HG03175 (cell line): Measurements from ENCODE around the gene USP10.
A peak's percentile ranks its signal among the peaks of the same experiment; 100 is the strongest.

Experiments used
- ATAC-seq: cut with Tn5 transposase; IDR thresholded peaks from one replicate; pipeline ENCODE4 v1.9.1; 2021; ENCODE audit warnings: mild to moderate bottlenecking, moderate library complexity; ENCODE audit not compliant: unreplicated experiment

USP10 gene

DNA sequence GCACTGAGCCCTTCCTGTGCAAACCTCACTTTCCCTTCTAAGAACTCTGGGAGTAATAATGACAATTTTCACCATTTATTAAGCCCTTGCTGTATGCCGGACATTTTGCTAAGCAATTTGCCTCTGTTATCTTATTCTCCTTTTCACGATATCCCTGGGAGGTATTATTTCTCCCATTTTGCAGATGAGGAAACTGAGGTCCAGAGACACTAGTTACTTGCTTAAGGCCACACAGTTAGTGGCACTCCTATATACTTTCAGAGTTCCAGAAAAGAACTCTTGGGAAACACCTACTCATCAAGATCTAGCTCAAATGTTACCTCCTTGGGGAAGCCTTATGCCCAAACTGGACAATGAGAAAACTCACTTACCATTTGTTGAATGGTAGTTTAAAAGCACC, 4.8 kb upstream of the USP10 start:
- ATAC-seq, result no peak

DNA sequence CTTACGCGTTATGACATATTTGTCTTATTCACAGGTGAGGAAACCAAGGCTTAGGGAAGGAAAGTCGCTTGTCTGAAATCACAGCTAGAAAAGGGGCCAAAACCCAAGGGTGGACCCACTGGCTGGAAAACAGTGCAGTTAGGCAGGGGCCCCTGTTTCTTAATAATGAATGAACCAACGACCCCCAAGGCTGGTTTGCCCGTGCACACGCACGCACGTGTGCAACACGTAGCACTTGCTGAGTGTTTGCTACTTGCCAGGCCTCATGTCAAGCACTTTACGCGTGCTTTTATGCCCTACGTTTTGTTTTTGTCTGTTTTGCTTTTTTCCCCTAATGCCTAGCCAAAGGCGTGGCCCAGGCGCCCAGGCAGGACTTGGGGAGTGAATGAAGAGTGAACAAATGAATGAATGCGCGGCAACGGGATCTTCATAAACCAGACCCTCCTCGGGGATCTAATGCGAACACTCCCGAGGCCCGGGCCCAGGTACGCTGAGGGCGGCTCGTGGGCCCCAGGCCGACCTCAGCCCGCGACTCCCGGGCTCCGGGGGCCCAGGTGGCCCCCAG, 571 bp upstream of the USP10 start:
- no peak for ATAC-seq

DNA sequence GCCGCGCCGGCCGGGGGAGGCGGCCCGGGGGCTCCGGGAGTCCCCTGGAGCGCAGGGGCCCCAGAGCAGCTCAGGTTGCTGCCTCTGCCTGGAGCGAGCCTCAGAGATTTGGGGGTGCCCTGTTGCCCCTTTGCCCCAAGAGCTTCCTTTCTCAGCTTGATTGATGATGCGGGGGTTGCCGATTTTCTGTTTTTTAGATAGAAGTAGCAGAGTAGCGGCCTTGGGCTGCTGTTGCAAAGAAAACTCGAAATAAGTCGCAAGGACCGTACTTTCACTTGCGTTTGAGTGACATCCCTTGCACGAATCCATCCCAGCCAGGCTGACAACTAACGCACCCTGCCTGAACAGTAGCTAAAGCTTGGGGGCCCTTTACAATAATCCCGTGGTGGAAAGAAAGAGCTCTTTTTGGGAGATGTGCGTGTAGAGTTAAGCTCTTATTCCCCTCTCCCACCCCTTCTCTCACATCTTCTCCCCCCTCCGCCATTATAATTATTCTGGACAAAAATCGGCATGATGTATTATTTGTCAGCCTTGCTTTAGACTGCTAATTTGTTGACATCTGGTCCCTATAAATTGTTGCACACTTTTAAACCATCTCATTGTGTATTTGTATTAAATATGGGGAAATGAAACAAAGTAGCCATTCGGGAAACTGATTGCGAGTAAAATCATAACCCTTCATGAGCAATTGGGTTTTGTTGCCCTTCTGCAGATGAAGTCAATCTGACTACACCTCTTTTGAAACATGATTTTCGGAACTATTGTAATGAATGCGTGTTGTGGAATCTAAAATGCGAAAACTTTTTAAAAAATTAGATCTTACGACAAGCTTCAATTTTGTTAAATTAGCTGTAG, 873 bp downstream of the USP10 start:
- peak; percentile 44 for ATAC-seq

DNA sequence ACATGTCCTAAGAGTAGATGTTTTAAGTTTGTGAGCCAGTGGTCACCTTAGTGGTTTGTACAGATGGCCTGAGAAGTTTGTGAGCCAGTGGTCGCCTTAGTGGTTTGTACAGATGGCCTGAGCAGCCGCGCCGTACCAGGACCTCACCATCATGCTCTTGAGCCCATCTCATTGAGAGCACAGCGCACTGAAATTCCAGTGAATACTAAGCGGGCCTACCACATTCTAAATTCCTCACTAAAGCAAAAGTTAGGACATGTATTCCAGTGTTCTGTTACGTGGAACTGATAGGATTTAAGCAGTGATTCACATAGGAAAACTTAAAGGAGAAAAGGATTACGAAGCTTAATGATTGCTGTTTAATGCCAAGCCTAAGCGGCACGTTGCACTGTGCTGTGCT, 3.9 kb downstream of the USP10 start:
- ATAC-seq, result no peak

DNA sequence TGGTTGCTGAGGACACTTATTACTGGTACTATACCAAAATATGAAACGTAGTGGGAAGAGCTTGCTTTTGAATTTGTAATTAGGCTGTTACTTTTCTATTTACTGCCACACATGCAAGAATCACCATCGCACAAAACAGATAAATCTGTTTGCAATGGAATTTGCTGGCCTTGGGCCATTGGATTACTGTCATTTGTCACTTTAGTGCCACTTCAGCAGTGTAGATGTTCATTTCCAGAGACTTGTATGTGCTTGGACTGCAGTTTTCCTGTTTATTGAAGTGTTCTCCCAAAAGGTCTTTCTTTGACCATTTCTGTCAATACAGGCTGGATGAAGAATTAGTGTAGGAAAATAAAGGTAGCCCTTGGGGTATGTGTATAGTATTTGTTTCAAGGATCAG, 4.5 kb downstream of the USP10 start:
- ATAC-seq, result no peak

DNA sequence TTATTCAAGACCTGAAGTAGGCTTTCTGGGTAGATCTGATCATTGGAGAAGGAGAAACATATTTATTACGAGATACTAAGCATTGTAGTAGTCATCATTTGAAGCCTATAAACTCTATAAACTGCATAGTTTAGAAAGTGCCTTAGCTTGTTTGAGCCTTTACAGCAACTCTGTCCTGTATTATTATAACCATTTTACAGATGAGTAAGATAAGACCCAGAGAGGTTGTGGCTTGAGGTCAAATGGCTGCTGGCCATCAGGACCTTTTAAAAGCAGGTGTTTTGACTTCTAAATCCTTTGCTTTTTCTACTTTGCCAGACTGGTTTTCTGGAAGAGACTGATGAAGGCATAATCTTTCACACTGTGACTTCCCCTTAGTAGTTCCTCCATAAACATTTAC, 7.1 kb downstream of the USP10 start:
- ATAC-seq, result no peak

DNA sequence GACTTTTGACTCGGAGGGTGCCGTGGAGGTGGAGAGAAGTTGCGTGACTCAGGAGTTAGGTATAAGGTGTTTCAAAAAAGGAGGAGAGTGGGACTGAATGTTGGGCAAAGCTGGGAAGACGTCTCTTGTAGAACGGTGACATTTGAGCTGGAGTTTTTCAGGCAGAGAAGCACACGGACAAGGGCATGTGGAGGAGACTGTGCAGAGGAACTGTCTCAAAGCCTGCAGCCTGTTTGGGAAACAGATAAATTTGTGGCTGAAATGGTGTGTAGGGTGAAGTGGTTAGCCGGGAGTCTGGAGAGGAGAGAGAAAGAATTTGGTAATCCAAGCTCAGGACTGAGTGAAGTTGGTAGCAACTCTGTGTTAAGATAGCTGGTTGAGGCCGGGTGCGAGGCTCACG, 9.8 kb downstream of the USP10 start:
- ATAC-seq, result no peak

DNA sequence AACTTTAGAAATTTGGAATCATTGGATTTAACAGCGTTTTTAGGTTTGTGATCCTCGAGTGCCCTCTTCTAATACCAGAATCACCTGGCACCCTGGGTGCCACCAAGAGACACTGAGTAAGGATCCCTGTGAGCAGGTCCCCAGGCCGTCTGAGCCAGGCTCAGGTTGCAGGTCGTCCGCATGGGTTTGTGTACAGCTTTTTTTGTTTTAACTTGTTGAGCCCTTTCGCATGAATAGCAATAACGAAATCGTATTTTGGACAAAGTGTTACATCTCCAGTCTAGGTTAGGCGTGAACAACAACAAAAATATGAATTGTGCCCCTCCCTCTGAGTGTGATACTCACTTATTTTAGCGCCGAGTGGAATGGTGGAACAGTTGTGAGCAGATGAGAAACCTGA, 10.9 kb downstream of the USP10 start:
- no peak for ATAC-seq

- ATAC-seq, result no peak
Observed at GRCh38 chr16:84712138-84712671, 12.4 kb downstream of the USP10 start.

- ATAC-seq, result no peak
Observed at GRCh38 chr16:84712801-84713775, 13.3 kb downstream of the USP10 start.

DNA sequence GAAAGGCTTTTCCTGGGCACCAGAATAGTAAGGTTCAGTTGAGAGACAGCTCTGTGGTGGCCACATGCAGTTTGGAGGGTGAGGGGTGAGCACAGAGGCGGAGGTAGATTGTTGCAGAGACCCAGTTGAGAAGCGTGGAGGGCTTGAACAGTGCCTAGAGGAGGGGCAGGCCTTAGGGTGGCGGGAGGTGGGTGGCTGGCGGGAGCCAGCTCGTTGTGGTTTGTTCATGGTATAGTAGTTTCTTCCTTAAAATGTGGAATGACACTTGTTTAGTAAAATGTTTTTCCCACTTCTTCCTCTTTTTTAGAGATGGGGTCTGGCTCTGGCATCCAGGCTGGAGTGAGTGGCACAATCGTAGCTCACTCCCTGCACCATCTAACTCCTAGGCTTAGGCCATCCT, 14.2 kb downstream of the USP10 start:
- ATAC-seq, result no peak

GRCh38 chr16:84715424-84715823, 15.6 kb downstream of the USP10 start:
- no peak for ATAC-seq

- no peak for ATAC-seq
Observed at GRCh38 chr16:84715854-84716253, 16.1 kb downstream of the USP10 start.

DNA sequence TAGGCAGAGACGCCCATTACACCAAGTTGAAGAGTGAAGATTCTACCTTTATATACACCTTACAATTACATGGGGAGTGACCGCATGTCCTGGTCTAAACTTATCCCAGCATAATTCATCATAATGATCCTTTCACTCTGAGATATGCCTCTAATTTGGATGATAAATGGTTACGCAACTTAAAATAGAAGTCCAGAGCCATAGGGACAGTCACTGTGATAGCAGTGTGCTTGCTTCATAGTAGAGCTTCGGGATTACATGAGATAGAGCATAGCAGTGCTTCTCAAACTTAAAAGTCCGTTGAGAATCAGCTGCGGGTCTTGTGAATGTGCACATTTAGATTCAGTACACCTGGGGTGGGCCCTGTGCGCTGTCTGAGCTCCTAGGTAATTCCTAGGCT, 16.9 kb downstream of the USP10 start:
- no peak for ATAC-seq

GRCh38 chr16:84717484-84717883, 17.7 kb downstream of the USP10 start:
- no peak for ATAC-seq

- ATAC-seq, result no peak
Observed at GRCh38 chr16:84720177-84720579, 20.4 kb downstream of the USP10 start.

GRCh38 chr16:84722068-84722467, 22.3 kb downstream of the USP10 start:
- ATAC-seq, result no peak

DNA sequence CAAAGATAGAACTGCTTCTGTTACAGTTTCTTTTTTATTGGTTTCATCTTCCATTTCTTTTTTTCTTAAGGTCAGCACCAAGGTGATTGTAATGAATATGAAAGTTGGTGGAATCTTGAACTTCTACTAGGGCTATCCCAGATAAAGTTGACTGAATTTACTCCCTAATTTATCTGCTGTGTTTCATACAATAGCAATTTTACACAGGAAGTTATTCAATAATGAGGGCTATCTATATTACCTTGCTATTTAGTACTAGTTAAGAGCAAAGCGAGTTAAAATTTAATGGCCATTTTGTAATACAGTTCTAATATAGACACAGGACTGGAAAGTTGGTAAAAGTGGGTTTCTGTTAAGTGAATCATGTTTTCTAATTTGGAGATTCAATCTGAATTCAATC, 24.1 kb downstream of the USP10 start:
- no peak for ATAC-seq

- ATAC-seq, result no peak
Observed at GRCh38 chr16:84724606-84725309, 25.0 kb downstream of the USP10 start.

DNA sequence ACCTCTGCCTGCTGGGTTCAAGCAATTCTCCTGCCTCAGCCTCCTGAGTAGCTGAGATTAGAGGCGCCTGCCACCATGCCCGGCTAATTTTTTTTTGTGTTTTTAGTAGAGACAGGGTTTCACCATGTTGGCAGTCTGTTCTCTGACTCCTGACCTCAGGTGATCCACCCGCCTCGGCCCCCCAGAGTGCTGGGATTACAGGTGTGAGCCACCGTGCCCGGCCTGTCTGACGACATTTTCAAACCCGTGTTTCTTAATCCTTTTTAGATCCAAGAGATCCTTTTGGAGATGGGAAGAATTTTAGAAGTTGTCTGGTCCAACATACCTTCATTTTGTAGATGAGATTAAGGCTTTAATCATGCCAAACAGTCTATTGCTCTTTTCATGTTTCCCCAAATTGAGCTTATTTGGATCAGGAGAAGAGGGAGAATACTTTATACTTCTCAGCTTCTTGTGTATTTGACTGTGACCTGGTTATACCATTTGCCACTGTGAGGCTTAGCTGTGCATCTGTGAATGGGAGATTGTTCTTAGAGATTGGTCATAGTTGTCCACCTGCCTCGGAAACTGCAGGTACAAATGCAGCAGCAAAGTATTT, 25.8 kb downstream of the USP10 start:
- no peak for ATAC-seq
